ENCODE data around the gene ZFTA. TPM values are rescaled to one million over a fixed set of nuclear protein-coding genes. Genes with fewer than 3 reads are reported as not detected.

The ZFTA gene
- total RNA-seq, 4 donors from 2014 or later: 13.2 to 31.8 (median 24.5) TPM

DNA sequence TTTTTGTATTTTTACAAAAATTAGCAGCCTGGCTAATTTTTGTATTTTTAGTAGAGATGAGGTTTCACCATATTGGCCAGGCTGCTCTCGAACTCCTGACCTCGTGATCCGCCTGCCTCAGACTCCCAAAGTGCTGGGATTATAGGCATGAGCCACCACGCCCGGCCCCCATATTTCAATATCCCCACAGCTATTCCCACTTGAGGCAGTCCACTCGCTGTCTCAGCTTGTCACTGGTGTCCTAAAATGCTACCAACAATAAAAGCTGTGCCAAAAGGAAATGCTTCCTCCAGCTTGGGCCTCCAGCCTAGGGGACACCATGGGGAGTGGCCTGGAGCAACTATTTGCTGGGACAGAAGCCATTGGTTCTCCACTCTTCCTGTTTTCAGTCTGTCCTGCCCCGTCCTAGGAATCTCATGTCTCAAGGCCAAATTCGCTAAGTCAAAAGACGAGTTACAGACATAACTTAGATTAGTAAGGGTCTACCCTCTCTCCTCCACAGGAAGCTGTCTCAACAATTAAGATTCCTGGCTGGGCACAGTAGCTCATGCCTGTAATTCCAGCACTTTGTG, 37.4 kb upstream of the ZFTA start:
- Histone ChIP-seq H3K36me3 (no peaks in the 10 kb centered on the region), H3K27ac (no peak overlapping the region), H3K4me1 (no peaks in the 10 kb centered on the region), H3K9me3 (no peaks in the 10 kb centered on the region), H3K27me3 (no peaks in the 10 kb centered on the region), H3K4me3 (no peak overlapping the region)
- TF ChIP-seq POLR2AphosphoS5 (IDR thresholded peaks at IDR 0.05): no peak
- no peak for TF ChIP-seq POLR2A (IDR thresholded peaks at IDR 0.05)
- TF ChIP-seq EP300 (IDR thresholded peaks at IDR 0.05): no peak
- TF ChIP-seq, protein P1, sequence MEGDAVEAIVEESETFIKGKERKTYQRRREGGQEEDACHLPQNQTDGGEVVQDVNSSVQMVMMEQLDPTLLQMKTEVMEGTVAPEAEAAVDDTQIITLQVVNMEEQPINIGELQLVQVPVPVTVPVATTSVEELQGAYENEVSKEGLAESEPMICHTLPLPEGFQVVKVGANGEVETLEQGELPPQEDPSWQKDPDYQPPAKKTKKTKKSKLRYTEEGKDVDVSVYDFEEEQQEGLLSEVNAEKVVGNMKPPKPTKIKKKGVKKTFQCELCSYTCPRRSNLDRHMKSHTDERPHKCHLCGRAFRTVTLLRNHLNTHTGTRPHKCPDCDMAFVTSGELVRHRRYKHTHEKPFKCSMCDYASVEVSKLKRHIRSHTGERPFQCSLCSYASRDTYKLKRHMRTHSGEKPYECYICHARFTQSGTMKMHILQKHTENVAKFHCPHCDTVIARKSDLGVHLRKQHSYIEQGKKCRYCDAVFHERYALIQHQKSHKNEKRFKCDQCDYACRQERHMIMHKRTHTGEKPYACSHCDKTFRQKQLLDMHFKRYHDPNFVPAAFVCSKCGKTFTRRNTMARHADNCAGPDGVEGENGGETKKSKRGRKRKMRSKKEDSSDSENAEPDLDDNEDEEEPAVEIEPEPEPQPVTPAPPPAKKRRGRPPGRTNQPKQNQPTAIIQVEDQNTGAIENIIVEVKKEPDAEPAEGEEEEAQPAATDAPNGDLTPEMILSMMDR (IDR thresholded peaks at IDR 0.05): no peak
- no peak for ATAC-seq
- 67 to 70% methylated on average over 8 to 9 of the region's 9 CpGs for WGBS, 2 donors (ENCODE audit: low coverage in 1 of 2)

DNA sequence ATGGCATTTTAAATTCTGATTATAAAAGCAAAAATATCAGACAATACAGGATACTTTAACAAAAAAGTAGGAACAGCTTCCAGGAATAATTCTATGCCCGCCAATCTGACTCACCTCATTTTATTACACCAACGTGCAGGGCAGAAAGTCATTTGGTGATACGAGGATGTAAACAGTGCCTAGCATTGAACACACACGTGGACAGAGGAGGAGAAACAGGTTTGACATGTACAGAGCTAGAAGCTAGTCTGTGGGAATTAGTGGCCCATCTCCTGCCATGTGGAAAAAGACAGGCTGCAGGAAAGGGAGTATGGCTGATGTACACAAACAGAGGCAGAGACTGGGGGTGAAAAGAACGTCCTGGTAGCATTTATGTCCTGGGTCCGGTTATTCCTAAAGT, 35.7 kb upstream of the ZFTA start:
- WGBS, 2 donors (ENCODE audit: low coverage in 1 of 2): 75 to 90% methylated on average over 3 to 5 of the region's 6 CpGs
- Histone ChIP-seq H3K4me3 (no peak overlapping the region), H3K4me1 (no peaks in the 10 kb centered on the region), H3K36me3 (no peaks in the 10 kb centered on the region), H3K27ac (no peak overlapping the region), H3K9me3 (no peaks in the 10 kb centered on the region), H3K27me3 (no peaks in the 10 kb centered on the region)
- no peak for ATAC-seq
- TF ChIP-seq EP300 (IDR thresholded peaks at IDR 0.05): no peak
- no peak for TF ChIP-seq POLR2AphosphoS5 (IDR thresholded peaks at IDR 0.05)
- no peak for TF ChIP-seq POLR2A (IDR thresholded peaks at IDR 0.05)
- TF ChIP-seq, protein P1 (IDR thresholded peaks at IDR 0.05): no peak

DNA sequence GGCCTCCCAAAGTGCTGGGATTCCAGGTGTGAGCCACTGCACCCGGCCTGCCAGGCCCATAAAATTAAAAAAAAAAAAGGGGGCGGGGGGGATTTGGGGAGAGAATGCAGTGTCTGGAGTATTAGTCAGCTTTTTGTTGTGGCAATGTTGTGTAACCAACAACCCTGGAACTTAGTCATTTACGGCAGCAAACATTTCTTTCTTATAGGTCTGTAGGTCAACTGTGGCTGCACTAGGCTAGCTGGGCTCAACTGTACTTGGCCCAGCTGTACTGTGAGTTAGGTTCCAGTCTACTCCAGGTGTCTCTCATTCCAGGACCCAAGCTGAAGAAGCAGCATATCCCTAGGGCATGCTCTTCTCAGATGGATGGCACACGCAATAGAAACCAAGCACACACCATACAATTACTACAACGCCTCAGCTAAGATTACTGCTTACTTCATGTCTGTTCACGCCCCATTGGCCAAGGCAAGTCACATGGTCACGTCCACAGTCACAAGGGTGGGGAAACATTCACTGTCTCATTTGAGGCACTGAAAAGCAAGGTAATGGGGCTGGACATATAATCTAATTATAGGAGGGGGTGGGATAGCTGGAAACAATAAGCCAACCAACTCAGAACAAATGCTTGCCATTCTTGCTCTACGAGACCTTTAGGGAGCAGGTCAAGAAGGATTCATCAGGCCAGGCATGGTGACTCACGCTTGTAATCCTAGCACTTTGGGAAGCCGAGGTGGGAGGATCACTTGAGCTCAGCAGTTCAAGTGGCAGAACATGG, 34.3 kb upstream of the ZFTA start:
- H3K4me1 ChIP-seq: no peaks in the 10 kb centered on the region
- H3K4me3 ChIP-seq: no peak overlapping the region
- TF ChIP-seq, protein P1 (IDR thresholded peaks at IDR 0.05): no peak
- TF ChIP-seq POLR2A (IDR thresholded peaks at IDR 0.05) (no peak), EP300 (IDR thresholded peaks at IDR 0.05) (no peak), POLR2AphosphoS5 (IDR thresholded peaks at IDR 0.05) (no peak)
- H3K27ac ChIP-seq: no peak overlapping the region
- H3K36me3 ChIP-seq: no peaks in the 10 kb centered on the region
- no peaks in the 10 kb centered on the region for H3K27me3 ChIP-seq
- H3K9me3 ChIP-seq: no peaks in the 10 kb centered on the region
- 83 to 86% methylated on average over 6 of the region's 10 CpGs for WGBS, 2 donors (ENCODE audit: low coverage in 1 of 2)
- no peak for ATAC-seq

DNA sequence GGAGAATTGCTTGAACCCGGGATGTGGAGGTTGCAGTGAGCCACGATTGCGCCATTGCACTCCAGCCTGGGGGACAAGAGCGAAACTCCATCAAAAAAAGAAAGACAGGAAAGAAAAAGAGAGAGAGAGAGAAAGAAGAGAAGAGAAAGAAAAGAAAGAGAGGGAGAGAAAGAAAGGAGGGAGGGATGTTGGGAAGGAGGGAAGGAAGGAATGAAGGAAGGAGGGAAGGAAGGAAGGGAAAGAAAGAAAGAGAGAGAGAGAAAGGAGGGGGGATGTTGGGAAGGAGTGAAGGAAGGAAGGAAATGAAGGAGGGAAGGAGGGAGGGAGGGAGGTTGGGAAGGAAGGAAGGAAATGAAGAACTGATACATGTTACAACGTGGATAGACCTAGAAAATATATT, 32.3 kb upstream of the ZFTA start:
- H3K9me3 ChIP-seq: no peaks in the 10 kb centered on the region
- H3K27ac ChIP-seq: no peak overlapping the region
- no peaks in the 10 kb centered on the region for H3K4me1 ChIP-seq
- no peaks in the 10 kb centered on the region for H3K36me3 ChIP-seq
- H3K4me3 ChIP-seq: no peak overlapping the region
- no peak for ATAC-seq
- H3K27me3 ChIP-seq: no peaks in the 10 kb centered on the region
- 65 to 84% methylated on average over 3 to 5 of the region's 5 CpGs for WGBS, 2 donors (ENCODE audit: low coverage in 1 of 2)
- TF ChIP-seq EP300 (IDR thresholded peaks at IDR 0.05): no peak
- TF ChIP-seq, protein P1 (IDR thresholded peaks at IDR 0.05): no peak
- TF ChIP-seq POLR2AphosphoS5 (IDR thresholded peaks at IDR 0.05): no peak
- TF ChIP-seq POLR2A (IDR thresholded peaks at IDR 0.05): no peak

DNA sequence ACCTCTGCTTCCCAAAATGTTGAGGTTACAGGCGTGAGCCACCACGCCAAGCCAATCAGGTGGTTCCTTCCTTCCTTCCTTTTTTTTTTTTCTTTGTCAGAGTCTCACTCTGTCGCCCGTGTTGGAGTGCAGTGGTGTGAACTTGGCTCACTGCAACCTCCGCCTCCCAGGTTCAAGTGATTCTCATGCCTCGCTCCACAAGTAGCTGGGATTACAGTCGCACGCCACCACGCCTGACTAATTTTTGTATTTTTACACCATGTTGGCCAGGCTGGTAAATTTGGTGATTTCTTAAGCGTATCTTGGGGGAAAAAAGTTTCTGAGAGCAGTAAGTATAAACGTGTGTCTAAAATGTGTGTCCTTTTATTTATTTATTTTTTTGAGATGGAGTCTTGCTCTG, 26.5 kb upstream of the ZFTA start:
- H3K27ac ChIP-seq: no peak overlapping the region
- no peaks in the 10 kb centered on the region for H3K4me1 ChIP-seq
- peaks cover 0 to 19% (median 0%) of the 10 kb centered on the region in 3 donors for H3K9me3 ChIP-seq
- no peaks in the 10 kb centered on the region for H3K27me3 ChIP-seq
- ATAC-seq: no peak
- TF ChIP-seq, protein P1 (IDR thresholded peaks at IDR 0.05): no peak
- TF ChIP-seq POLR2A (IDR thresholded peaks at IDR 0.05): no peak
- TF ChIP-seq POLR2AphosphoS5 (IDR thresholded peaks at IDR 0.05): no peak
- no peak for TF ChIP-seq EP300 (IDR thresholded peaks at IDR 0.05)
- H3K4me3 ChIP-seq: no peak overlapping the region
- no peaks in the 10 kb centered on the region for H3K36me3 ChIP-seq
- 86 to 88% methylated on average over 3 to 11 of the region's 11 CpGs for WGBS, 2 donors (ENCODE audit: low coverage in 1 of 2)

All from gastroesophageal sphincter (tissue), 4 donors.